ENCODE results near the gene SLC35F4.
"Not testable (repeated sequence)": the region's sequence is repeated elsewhere in the genome, so short reads cannot be mapped to it uniquely, and the experiment has no call there.

Gene SLC35F4

DNA sequence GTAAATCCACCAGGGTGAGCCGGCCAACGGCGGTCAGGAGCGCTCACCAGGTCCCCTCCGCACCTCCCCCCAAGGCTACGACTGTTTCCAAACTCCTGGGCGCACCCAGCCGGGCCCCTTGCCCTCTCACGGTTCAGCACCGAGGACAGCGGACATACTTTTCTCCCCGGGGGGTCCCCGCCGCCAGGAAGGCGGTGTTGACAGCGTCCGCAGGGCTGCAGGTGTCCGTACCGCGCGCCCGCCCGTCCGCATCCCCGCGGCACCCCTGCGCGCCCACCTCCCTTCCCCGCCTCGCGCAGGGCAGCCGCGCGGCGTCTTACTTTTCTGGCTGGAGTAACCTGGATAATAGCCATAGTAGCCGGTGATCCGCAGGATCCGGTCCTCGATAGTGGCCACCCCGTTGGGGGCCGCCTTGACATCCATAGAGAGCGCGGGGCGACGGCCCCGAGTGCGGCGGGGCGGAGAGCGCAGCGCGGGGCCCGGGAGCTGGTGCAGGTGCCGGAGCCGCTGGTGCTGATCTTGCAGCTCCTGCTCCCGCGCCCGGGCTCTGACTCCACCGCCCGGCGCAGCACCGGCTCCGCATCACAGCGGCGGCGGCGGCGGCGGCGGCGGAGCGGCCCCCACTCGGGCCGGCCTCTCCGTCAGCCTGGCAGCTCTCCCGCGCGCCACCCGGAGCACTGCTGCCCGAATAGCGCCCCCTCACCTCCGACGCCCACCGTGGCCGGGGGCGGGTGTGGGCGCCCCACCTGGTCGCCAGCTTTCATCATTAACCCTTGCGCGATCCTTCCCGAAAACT, at the start of gene SLC35F4:
SLC35F4 (minus strand) TSS at position 690 of the 796 bp plus-strand sequence.
- DNase-seq (ENCODE audit: low read depth in 3 of 3) = no peak

DNA sequence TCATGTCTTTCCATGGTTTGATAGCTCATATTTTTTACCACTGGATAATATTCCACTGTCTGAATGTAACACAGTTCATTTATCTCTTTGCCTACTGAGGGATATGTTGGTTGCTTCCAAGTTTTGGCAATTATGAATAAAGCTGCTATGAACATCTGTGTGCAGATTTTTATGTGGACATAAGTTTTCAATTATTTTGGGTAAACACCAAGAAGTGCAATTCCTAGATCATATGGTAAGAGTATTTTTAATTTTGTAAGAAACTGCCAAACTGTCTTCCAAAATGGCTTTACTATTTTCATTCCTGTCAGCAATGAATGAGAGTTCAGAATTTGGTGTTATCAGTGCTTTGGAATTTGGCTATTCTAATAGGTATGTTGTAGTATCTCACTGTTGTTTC, 43.7 kb upstream of the SLC35F4 start:
- DNase-seq (ENCODE audit: low read depth in 3 of 3) = no peak

DNA sequence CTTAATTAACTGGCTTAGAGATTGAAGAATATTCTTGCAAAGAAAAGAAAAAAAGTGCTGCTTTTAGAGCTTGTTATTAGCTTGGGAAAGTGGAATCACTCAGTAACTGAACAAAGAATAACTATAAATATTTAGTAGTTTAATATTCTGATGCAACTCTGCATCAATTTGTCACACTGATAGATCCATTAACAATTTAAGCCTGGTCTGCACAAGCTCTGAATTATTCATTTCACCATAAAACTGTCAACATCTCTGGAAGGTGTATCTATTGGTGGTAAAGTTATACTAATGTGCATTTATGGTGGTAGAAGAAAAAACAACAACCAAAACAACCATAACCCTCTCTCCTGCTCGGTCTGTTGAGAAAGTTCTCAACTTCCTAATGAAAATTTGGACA, 38.1 kb upstream of the SLC35F4 start:
- no peak for DNase-seq (ENCODE audit: low read depth in 3 of 3)

DNA sequence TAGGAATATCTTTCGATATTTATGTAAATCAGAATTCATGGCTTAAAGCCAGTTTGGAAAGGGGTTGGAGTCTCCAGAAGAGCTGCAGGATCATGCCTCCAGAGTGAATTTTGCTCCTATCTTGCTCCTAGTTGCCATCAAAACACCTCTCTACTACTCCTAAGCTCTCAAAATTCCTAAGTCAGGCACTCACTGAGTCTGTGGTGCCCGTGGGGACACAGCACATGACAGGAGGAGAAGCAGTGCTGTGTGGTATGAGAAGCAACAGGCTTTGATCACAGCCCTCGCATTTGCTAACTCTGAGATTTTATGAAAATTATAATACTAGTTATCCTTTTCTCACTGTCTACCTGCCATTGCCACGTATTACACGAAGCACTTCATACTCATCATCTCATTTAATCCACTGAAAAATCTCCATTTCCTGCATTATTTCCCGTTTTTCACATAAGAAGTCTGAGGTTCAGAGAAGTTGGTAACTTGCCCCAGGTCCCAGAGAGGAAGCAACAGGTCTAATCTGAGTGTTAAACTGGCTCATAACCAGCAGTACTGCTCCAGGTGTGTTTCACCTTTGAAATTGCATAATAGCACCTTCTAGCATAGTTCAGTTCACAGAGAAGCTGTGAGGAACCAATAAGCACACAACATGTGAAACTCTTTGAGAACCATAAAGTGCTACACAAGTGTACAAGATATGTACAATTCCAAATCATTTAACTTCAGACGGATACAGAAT, 33.1 kb upstream of the SLC35F4 start:
- DNase-seq (ENCODE audit: low read depth in 3 of 3) = no peak

DNA sequence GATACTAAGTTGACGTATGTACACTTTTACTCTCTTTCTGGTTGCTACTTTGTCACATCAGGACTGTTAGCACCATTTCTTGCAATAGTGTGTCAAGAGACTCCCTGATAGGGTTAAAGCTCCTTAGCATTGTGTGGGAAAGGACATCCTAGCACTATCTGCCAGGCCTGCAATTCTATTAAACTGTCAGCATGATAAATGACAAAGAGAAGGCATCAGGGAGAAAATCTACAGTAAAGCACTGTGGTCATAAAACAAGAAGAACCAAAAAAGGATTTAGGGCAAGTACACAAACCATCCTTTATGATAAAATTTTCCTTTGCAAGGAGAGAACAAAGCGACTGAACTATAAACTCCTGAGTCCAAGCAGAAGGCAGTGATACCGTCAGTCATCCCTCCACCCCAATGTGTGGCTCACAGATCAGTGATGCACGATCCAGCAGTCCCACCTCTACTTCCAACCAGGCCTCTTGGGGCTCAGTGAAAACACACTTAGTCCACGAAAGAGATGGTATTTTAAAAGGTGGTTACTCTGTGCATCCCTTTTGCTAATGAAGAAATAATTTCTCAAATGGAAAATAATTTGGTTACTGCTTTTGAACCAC, 31.4 kb upstream of the SLC35F4 start:
- no peak for DNase-seq (ENCODE audit: low read depth in 3 of 3)

DNA sequence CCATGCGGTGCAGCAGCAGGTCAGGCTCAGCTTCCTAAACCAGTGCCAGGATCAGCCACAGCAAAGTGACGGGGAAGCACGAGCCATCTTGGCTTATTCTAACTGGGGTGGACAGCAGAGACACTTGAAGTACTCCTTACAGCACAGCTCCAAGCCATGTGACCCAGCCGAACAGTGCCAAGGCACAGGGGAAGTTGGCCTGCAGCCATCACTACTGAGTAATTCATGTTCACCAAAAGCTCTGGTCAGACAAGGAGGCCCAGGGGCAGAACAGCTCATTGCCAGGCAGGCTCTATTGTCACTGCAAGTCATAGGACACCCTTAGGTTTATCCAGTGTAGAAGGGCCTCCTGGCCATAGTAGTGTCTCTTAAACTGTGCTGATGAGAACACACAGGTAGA, 23.4 kb upstream of the SLC35F4 start:
- no peak for DNase-seq (ENCODE audit: low read depth in 3 of 3)

DNA sequence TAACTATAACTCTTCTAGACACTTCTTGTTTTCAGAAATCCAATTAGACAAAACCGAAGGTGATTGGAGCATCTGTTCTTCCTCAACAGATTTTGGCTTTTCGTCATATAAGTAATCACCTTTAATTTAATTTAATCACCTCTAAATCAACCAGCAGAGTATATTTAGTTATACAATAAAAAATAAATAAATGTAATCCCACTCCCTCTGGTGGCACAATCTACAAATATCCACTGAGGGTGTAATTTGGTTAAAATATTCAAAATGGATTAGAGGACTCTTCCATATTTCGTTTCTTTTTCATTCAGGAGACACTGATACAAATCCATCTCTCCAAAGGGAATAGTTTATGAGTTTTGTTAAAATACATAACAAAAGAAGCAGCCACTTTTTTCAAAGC, 18.3 kb upstream of the SLC35F4 start:
- DNase-seq (ENCODE audit: low read depth in 3 of 3) = no peak

DNA sequence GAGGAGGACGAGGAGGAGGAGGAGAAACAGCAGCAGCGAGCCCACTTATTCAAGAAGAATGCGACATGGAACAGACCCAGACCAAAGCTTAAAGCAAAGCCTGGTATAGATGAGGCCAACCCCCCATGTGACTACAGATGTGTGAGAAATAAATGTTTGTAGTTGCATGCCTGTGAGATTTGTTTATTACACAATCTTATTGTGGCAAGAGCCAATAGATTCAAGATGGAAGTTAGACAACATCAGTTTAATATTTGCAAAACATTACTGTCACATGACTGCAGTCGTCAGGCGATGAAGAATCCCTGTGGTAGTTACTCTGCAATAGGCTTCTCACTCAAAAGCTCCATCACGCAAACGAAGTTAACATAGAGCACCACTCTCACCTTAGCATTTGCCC, 17.2 kb upstream of the SLC35F4 start:
- DNase-seq (ENCODE audit: low read depth in 3 of 3) = no peak

DNA sequence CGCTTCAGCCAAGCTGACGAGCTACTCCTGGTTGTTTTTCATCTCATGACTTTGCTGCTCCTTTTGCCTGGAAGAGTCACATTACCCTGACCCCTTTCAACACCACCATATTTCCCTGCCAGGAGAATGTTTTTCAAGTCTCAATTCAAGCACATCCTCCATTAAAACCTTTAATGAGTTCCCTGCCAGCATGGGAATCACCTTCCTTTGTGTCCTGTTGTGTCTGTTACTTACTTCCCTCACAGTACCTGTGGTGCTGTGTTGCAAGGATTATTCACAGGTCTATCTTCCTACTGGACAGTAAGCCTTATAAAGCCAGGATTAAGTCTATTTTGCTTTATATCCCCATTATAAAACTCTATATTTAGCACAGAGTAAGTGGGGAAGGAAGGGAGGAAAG, 13.6 kb upstream of the SLC35F4 start:
- no peak for DNase-seq (ENCODE audit: low read depth in 3 of 3)

DNA sequence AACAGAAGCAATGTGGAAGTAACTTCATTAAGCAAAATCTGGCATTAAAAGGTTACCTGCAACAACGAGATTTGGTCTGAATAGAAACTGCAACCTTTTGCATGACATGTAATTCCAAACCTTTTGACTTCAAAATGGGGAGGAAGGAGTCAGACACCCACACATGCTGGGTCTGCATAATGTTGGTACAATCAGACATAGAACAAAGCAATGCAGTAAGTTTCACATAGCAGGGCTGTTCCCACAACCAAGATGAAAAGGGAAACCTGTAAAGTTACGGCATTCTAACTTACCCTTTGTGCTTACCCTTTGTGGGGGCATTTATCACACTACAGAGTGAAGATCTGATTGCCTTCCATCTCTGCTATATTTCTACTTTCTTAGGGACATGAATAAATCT, 10.1 kb upstream of the SLC35F4 start:
- DNase-seq (ENCODE audit: low read depth in 3 of 3) = no peak

DNA sequence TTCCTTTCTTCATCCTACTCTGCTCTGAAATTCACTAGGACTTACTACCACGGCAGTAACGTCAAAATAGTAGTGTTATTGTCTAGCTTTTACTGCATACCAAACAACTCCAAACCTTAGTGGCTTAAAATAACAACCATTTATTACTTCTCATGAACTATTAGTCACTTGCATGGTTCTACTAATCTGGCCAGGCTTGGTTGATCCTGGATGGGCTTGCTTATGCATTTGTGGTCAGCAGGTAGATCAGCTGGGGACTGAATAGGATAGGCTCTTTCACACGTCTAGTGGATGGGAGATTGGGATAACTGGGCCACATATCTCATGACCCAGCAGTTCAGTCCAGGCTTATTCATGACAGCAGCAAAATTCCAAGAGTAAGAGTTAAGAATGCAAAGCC, 9.4 kb upstream of the SLC35F4 start:
- no peak for DNase-seq (ENCODE audit: low read depth in 3 of 3)

DNA sequence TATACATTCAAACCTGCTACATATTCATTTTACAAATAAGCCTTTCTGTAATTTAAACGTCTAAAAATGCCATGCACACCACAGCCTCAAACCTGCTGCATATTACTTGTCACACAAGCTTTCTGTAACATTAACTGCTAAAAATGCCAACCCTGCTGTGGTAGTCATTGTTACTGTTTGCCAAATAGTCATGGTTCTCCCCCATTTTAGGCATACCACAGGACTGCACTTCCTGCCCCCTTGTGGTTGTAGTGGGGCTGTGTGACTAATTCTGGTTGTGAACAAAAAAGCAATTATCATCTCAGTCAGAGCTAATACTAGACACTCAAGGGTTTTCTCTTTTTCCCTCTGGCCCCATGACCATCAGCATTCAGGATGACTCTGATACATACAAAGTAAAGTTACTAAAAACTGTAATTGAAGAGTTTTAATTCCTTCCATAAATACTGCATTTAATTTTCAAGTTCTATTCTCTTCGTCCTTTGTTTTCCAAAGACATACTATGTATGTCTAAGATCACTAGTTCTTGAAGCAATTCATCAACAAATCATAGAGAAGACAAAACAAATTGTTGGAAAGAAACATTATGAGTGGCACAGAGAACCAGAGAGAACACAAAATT, 5.7 kb upstream of the SLC35F4 start:
- DNase-seq (ENCODE audit: low read depth in 3 of 3) = no peak

DNA sequence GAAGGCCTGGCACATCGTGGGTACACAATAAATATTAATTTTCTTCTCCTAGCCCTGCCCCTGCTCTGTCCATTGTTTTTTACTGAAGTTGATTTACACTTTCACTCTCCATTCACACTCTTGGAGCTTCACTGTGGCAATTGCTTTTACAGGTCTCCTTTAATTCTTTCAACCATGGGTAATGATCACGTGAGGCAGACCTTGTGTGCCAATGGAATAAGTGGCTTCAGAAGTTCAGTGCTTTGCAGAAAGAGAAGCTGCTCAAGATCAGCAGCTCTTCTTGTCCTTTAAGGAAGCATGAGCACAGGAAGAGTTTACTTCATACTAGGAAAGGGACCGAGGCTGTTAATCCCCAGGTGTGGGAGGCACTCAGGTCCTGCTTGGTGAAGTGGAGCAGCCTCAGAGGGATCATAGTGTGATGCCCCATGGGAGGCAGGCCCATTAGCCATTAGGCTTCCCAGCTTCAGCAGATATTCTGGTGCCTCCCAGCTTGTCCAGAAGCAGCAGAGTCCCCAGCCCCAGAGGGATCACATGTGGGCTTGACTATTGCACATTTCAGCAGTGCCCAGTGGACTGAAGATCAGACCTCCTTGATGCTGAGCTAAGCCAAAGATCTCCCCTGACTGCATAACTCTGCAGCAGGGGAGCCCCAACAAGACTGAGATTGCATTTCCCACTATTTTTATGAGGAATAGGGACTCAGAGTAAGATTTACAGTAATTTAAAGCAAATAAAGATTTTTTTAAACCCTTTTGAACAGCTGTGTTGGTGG, 5.0 kb upstream of the SLC35F4 start:
- DNase-seq (ENCODE audit: low read depth in 3 of 3) = no peak

DNA sequence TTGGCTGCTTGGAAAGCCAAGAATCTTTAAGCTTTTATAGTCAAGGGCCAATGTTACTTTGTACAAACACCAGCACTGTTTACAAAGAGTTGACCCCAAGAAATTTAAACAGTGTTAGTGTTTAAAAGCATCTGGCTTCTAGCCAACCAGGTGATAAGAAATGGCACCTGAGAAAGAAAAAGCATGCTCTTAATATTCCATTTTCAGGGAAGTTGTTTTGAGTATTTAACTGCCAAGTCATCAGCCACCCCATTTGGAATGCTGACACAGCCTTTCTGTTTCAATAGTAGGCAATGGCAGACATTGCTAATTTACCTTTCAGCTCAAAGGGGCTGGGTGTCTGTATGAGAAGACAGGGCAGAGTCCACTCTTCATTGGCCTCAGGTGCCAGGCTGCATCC, 3.7 kb upstream of the SLC35F4 start:
- no peak for DNase-seq (ENCODE audit: low read depth in 3 of 3)

DNA sequence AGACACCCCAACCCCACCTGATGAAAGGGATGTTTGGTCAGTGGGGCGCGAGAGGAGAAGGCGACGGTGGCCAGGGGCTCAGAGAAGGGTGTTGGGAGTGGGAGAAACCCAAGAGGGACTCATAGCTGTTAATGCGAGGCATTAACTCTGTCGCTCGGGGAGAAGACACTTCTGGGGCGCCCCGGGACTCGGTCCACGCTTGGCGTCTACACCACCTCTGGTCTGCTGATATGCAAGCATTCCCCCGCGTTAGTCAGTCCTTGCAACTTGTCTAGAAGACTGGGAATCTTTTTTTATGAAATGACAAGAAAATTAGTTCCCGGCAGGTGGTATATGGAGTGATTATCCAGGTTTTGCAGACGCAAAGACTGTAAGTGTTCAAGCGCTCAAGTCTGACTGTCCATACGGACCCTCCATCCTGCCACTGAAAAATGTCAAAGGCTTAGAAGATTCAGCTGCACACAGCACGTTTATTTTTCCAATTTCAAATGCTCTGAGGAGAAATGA, 360 bp upstream of the SLC35F4 start:
- no peak for DNase-seq (ENCODE audit: low read depth in 3 of 3)

DNA sequence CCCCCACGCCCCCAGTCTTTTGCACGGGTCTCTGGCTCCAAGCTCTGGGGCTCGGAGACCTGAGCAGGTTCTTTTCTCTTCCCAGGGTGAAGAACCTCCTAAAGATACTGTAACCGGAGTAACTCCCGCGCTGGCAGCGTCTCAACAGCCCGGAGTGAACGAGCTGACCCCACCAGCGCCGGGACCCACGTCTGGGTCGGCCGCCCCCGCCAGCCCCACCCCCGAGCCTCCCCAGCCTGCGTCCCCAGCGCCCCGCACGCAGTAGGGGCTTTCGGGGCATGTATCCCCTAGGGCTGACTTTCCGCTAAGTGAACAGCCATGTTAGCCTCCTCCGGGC, 858 bp downstream of the SLC35F4 start:
- no peak for DNase-seq (ENCODE audit: low read depth in 3 of 3)

DNA sequence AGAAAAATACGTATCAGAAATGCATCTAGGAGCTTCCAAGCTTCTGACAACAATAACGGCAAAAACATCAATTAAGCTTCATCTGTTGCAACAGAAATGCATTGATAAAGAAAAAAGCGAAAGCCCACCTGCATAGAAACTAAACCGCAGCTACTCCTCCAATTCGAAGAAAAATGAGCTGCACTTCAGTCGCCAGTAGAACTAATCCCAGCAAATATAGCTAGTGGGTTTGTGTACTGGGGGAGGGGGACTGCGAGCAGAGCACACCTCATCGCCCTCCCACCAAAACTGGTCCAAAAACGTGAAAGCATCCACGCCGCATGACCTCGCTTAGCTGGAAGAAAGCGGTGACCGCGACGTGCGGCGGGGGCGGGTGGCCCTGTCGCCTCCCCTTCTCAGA, 1.2 kb downstream of the SLC35F4 start:
- DNase-seq (ENCODE audit: low read depth in 3 of 3) = no peak

DNA sequence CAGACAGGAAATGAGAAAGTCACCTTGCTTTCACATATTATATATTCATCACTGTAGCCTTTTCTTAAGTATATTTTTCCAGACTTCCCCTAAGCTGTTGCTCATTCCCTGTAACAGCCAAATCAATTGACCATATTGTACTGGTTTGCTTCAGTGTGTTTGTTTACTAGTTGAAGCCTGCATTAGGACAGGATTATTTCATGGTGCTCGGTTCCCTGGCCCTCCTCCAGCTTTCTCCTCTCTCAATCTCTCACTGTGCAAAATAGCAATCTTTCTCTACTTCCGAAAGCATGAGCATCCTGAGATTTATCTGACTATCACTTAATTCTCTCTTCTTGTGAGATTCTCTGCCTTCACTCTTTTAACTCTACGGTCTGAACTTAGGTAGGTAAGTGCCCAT, 2.4 kb downstream of the SLC35F4 start:
- no peak for DNase-seq (ENCODE audit: low read depth in 3 of 3)

DNA sequence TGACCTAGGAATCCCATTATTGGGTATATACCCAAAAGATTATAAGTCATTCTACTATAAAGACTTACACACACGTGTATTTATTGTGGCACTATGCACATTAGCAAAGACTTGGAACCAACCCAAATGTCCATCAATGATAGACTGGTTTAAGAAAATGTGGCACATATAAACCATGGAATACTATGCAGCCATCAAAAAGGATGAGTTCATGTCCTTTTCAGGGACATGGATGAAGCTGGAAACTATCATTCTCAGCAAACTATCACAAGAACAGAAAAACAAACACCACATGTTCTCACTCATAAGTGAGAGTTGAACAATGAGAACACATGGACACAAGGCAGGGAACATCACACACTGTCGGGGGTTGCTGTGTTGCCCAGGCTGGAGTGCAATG, 10.2 kb downstream of the SLC35F4 start:
- not testable (repeated sequence) for DNase-seq (ENCODE audit: low read depth in 3 of 3)

DNA sequence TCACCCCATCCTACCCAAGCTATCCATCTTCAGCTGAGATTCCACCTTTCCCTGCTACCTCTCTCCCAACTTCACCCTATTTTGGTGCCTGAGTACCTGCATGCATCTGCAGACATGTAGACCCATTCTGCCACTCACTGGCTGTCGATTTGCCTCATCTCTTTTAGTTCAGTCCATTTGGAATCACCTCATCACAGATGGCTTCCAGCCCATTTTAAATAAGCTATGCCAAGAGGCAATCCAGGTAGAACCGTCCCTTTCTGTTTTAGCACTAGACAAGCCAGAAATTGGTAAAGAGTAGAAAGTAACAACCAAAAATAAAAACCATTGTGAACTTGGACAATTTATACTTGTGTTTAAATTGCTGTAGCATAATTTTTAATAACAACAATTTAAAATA, 11.3 kb downstream of the SLC35F4 start:
- DNase-seq (ENCODE audit: low read depth in 3 of 3) = no peak

DNA sequence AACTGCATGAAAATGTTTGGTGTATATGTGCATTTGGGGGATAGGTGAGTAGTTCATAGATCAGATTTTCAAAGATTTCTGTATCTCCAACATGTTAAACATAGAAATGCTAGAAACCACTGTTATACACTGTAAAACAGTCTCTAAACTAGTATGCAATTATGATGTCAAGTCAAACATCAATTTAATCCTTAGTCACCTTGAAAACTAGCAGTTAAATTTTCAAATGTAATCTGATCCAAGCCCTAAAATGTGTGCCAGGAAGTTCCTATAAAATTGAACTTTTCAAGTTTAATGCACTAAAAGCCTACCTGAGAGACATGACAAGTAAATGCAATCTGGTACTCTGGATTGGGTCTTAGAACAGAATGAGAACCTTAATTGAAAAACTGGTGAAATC, 14.5 kb downstream of the SLC35F4 start:
- DNase-seq (ENCODE audit: low read depth in 3 of 3) = no peak

DNA sequence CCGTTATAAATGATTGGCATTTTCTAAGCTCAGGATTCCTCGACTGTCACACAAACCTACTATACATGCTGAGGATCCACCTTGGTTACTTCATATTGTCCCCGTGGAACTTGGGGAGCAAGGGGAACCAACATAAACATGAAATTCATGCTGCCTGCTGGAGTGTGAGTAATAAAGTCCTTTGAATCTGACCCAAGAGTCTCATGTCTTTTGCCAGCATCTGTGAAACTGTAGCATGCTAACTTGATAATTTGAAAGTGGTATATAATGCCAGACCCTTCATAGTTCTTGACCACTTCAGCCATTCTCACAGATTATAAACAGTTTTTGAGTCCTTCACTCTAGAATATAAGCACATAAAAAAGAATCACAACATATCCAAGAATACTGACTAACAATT, 17.1 kb downstream of the SLC35F4 start:
- DNase-seq (ENCODE audit: low read depth in 3 of 3) = no peak

Measured in stimulated activated CD4-positive, alpha-beta T cell treated with anti-CD3 and anti-CD28 coated beads, TNF-alpha, amount 100 ng/mL, for 4 hours (primary cell).